ENCODE data around the gene GRIK4.

GRCh38 chr11:120751550-120751949 lies 240.0 kb downstream of the GRIK4 start:
- TF ChIP-seq POLR2AphosphoS5 (IDR thresholded peaks at IDR 0.05; ENCODE audit: insufficient read depth, low read depth, low read length) (no peak), CTCF (IDR thresholded peaks at IDR 0.05; ENCODE audit: extremely low read depth in 1 of 2, insufficient read depth in 1 of 2, low read depth in 1 of 2, low read length in 2 of 2) (no peak), MYC (IDR thresholded peaks at IDR 0.05; ENCODE audit: low read depth, low read length) (no peak), POLR2A (IDR thresholded peaks at IDR 0.05; ENCODE audit: low read depth, low read length) (no peak), FOS (IDR thresholded peaks at IDR 0.05; ENCODE audit: borderline replicate concordance, insufficient read depth, low read length) (no peak)
